KG1 (cell line): ENCODE data around the gene DHX58.
"Not testable (repeated sequence)": the region's sequence is repeated elsewhere in the genome, so short reads cannot be mapped to it uniquely, and the experiment has no call there.

Experiments
- DNase-seq: peaks from one replicate; lab custom pipeline; 2025; lab: John Stamatoyannopoulos, UW

The DHX58 gene

GRCh38 chr17:42112552-42113176 lies at the start of gene DHX58:
DHX58 (minus strand) TSS chr17:42112714; CDS start chr17:42111892, 822 bp downstream.
- peak; percentile 93 for DNase-seq

- DNase-seq, result no peak
Measured at GRCh38 chr17:42160531-42160910, 48.0 kb upstream of the DHX58 start.

GRCh38 chr17:42159796-42160530 lies 47.4 kb upstream of the DHX58 start:
- no peak for DNase-seq

GRCh38 chr17:42155614-42156045 lies 43.1 kb upstream of the DHX58 start:
- no peak for DNase-seq

GRCh38 chr17:42153919-42154742 lies 41.6 kb upstream of the DHX58 start:
- DNase-seq, result no peak

GRCh38 chr17:42146911-42147607 lies 34.5 kb upstream of the DHX58 start:
- no peak for DNase-seq

- DNase-seq, result not testable (repeated sequence)
Measured at GRCh38 chr17:42143138-42143537, 30.6 kb upstream of the DHX58 start.

GRCh38 chr17:42142371-42142896 lies 29.9 kb upstream of the DHX58 start:
- DNase-seq, result no peak

- no peak for DNase-seq
Measured at GRCh38 chr17:42141382-42141781, 28.9 kb upstream of the DHX58 start.

- DNase-seq, result not testable (repeated sequence)
Measured at GRCh38 chr17:42140690-42141089, 28.2 kb upstream of the DHX58 start.

GRCh38 chr17:42138749-42139492 lies 26.4 kb upstream of the DHX58 start:
- no peak for DNase-seq

- DNase-seq, result no peak
Measured at GRCh38 chr17:42136654-42137051, 24.1 kb upstream of the DHX58 start.

- DNase-seq, result no peak
Measured at GRCh38 chr17:42135664-42136653, 23.4 kb upstream of the DHX58 start.

GRCh38 chr17:42135151-42135550 lies 22.6 kb upstream of the DHX58 start:
- DNase-seq, result no peak

GRCh38 chr17:42133461-42134041 lies 21.0 kb upstream of the DHX58 start:
- DNase-seq, result no peak

- peak; percentile 37 for DNase-seq
Measured at GRCh38 chr17:42132941-42133340, 20.4 kb upstream of the DHX58 start.

- peak; percentile 24 for DNase-seq
Measured at GRCh38 chr17:42131981-42132432, 19.5 kb upstream of the DHX58 start.

- no peak for DNase-seq
Measured at GRCh38 chr17:42131232-42131631, 18.7 kb upstream of the DHX58 start.

- DNase-seq, result no peak
Measured at GRCh38 chr17:42130310-42130936, 17.9 kb upstream of the DHX58 start.
